OCI-LY1 (cell line): ENCODE results near the gene MSL3.

Experiments used
- CTCF ChIP-seq: fragments of 200-600 bp; sonication (generic), shearing (Covaris generic); IDR thresholded peaks from 2 replicates; pipeline ENCODE4 v1.5.1; 2017; ENCODE audit warnings: mild to moderate bottlenecking, antibody characterized with exemption, low read length, moderate library complexity, mixed read lengths
- EZH2 ChIP-seq: fragments of 200-600 bp; sonication (generic), shearing (Covaris generic); IDR thresholded peaks from 2 replicates; pipeline ENCODE4 v1.8.0; 2017; ENCODE audit warnings: borderline replicate concordance, mixed run types, mild to moderate bottlenecking, antibody characterized with exemption, low read length, moderate library complexity, mixed read lengths

DNA sequence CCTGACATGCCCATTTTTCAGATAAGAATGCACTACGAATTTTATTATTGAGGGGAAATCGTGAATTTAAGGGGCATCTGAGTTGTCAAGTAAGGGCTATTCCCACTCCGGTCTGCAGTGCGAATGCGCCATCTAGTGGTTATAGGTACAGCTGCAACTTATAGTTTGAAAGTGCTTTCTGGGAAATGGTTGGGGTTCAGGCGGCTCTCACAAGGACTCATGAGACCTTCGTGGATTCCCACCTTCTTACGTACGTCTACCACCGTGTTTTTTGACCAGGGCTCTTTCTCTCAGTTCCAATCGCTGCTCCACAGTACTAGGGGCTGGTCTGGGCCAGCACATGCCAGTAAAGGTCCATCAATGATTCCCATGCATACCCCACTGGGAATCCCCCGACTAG lies 12.3 kb downstream of the MSL3 start:
- peak; percentile 65 for TF ChIP-seq CTCF
- TF ChIP-seq EZH2 = no peak
